ENCODE measurements around the gene OR8B8.
A peak's percentile ranks its signal among the peaks of the same experiment; 100 is the strongest.

Gene OR8B8, protein sequence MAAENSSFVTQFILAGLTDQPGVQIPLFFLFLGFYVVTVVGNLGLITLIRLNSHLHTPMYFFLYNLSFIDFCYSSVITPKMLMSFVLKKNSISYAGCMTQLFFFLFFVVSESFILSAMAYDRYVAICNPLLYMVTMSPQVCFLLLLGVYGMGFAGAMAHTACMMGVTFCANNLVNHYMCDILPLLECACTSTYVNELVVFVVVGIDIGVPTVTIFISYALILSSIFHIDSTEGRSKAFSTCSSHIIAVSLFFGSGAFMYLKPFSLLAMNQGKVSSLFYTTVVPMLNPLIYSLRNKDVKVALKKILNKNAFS

DNA sequence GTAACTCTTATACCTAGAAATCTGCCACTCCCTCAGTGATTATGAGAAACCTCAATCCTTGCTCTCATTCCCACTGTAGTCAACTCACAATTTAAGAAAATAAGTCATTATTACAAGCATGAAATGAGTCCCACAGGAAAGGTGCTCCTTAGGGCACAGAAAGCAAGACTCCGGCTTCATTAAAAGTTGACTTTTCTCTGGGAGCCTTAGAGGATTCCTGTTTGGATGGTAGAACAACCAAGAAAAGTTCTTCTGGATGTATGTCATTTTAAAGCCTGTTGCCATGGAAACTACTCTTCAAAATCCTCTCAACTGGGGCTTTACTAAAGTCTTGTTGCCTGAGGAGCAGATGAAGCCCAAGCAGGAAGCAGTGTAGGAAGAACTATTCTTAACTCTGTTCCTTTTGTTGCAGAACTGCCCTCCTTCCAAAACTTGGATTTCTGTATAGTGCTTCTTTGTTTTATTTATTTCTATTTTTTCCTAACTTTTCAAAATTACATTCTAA, at the start of gene OR8B8:
Gene OR8B8, minus strand, starts transcription at position 51 of the 505 bp plus-strand sequence. CDS start 4,611 bp downstream, outside the sequence.
- H3K4me3 ChIP-seq (ENCODE audit: low read depth, low read length), result no peak within 1 kb of the TSS
- no peak for DNase-seq (ENCODE audit: low read depth)
- TF ChIP-seq, protein P1, sequence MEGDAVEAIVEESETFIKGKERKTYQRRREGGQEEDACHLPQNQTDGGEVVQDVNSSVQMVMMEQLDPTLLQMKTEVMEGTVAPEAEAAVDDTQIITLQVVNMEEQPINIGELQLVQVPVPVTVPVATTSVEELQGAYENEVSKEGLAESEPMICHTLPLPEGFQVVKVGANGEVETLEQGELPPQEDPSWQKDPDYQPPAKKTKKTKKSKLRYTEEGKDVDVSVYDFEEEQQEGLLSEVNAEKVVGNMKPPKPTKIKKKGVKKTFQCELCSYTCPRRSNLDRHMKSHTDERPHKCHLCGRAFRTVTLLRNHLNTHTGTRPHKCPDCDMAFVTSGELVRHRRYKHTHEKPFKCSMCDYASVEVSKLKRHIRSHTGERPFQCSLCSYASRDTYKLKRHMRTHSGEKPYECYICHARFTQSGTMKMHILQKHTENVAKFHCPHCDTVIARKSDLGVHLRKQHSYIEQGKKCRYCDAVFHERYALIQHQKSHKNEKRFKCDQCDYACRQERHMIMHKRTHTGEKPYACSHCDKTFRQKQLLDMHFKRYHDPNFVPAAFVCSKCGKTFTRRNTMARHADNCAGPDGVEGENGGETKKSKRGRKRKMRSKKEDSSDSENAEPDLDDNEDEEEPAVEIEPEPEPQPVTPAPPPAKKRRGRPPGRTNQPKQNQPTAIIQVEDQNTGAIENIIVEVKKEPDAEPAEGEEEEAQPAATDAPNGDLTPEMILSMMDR (conservative IDR thresholded peaks at IDR 0.05; ENCODE audit: low read depth, low read length), result no peak

DNA sequence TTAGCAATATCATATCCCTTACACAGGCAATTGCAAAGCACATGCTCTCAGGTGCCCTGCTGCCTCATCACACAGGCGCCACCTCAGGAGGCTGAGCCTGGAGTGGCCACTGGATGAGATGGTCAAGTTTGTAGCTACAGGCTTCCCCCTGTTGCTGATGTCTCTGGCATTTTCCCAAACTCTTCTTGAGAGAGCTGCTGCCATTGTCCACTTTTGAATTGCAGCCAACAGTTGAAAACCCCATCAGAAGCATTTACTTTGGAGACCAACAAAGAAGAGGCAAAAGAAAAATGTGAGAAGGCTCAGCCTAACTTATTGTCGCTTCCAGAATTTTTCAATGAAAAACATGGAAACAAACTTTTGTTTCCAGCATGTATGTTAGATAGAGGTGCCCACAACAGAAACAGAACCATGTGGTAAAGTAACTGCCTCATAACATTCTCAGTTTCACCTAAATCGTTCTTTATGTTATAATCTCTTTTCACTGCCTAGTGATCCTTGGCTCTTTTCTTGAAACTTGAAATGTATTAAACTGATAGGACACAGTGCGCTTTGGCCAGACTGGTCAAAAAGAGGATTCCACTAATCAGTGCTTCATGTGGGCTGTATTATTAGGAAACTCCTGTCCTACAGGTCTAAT, 47.6 kb upstream of the OR8B8 start:
- H3K4me3 ChIP-seq (ENCODE audit: low read depth, low read length), result no peak overlapping the region
- DNase-seq (ENCODE audit: low read depth), result no peak
- TF ChIP-seq, protein P1 (conservative IDR thresholded peaks at IDR 0.05; ENCODE audit: low read depth, low read length), result no peak

GRCh38 chr11:124483422-124483821, 37.9 kb upstream of the OR8B8 start:
- DNase-seq (ENCODE audit: low read depth), result no peak
- TF ChIP-seq, protein P1 (conservative IDR thresholded peaks at IDR 0.05; ENCODE audit: low read depth, low read length), result no peak
- H3K4me3 ChIP-seq (ENCODE audit: low read depth, low read length), result no peak overlapping the region

GRCh38 chr11:124482362-124483147, 37.1 kb upstream of the OR8B8 start:
- peak; percentile 26 for DNase-seq (ENCODE audit: low read depth)
- TF ChIP-seq, protein P1 (conservative IDR thresholded peaks at IDR 0.05; ENCODE audit: low read depth, low read length), result no peak
- H3K4me3 ChIP-seq (ENCODE audit: low read depth, low read length), result no peak overlapping the region

GRCh38 chr11:124481365-124482323, 36.1 kb upstream of the OR8B8 start:
- H3K4me3 ChIP-seq (ENCODE audit: low read depth, low read length), result peak overlapping the region; percentile 59
- TF ChIP-seq, protein P1 (conservative IDR thresholded peaks at IDR 0.05; ENCODE audit: low read depth, low read length), result no peak
- peak; percentile 80 for DNase-seq (ENCODE audit: low read depth)

DNA sequence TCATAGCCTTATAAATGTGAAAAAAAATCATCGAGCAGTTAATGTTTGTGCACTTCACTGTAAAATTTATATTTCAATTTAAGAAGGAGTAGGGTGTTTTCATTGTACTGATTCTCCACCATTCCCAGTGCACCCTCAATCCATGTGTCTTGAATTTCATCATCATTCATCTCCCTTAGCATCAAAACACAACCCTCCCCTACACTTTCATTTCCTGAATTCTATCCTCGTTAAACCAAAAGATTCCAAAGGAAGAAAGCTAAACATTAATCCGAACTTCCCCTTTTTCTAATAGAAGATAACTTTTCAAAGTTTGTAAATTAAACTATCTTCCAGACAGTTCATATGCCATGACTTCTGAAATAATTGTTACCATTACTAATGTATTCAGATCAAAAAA, 34.1 kb upstream of the OR8B8 start:
- H3K4me3 ChIP-seq (ENCODE audit: low read depth, low read length), result no peak overlapping the region
- TF ChIP-seq, protein P1 (conservative IDR thresholded peaks at IDR 0.05; ENCODE audit: low read depth, low read length), result no peak
- no peak for DNase-seq (ENCODE audit: low read depth)
